ENCODE measurements around the gene ELAPOR2.

ELAPOR2 gene

GRCh38 chr7:87036985-87037384, 22.5 kb downstream of the ELAPOR2 start:
- no peak for DNase-seq
- Histone ChIP-seq H3K27me3 (no peaks in the 10 kb centered on the region), H3K9me3 (no peaks in the 10 kb centered on the region), H3K27ac (no peak overlapping the region), H3K4me3 (no peak overlapping the region), H3K36me3 (no peaks in the 10 kb centered on the region), H3K4me1 (no peaks in the 10 kb centered on the region)
- intact Hi-C loops (cut with DNase I; ENCODE audit: low total_unique reads), result no loop called here
- no peak for TF ChIP-seq CTCF (IDR thresholded peaks at IDR 0.05)

- no peaks in the 10 kb centered on the region for H3K9me3 ChIP-seq
- TF ChIP-seq CTCF (IDR thresholded peaks at IDR 0.05), result no peak
- H3K27me3 ChIP-seq, result no peaks in the 10 kb centered on the region
- DNase-seq, result no peak
- intact Hi-C loops (cut with DNase I; ENCODE audit: low total_unique reads), result no loop called here
- H3K36me3 ChIP-seq, result no peaks in the 10 kb centered on the region
- H3K4me1 ChIP-seq, result no peaks in the 10 kb centered on the region
- H3K27ac ChIP-seq, result no peak overlapping the region
- H3K4me3 ChIP-seq, result no peak overlapping the region
Observed at GRCh38 chr7:87032604-87033339, 26.7 kb downstream of the ELAPOR2 start.

- TF ChIP-seq CTCF (IDR thresholded peaks at IDR 0.05), result no peak
- no peaks in the 10 kb centered on the region for H3K36me3 ChIP-seq
- H3K4me3 ChIP-seq, result no peak overlapping the region
- no peak overlapping the region for H3K27ac ChIP-seq
- intact Hi-C loops (cut with DNase I; ENCODE audit: low total_unique reads), result no loop called here
- no peak for DNase-seq
- H3K4me1 ChIP-seq, result no peaks in the 10 kb centered on the region
- H3K9me3 ChIP-seq, result no peaks in the 10 kb centered on the region
- no peaks in the 10 kb centered on the region for H3K27me3 ChIP-seq
Observed at GRCh38 chr7:87029078-87029477, 30.4 kb downstream of the ELAPOR2 start.

GRCh38 chr7:87028636-87029035, 30.8 kb downstream of the ELAPOR2 start:
- H3K9me3 ChIP-seq, result no peaks in the 10 kb centered on the region
- no peaks in the 10 kb centered on the region for H3K4me1 ChIP-seq
- no peak for DNase-seq
- H3K27me3 ChIP-seq, result no peaks in the 10 kb centered on the region
- H3K4me3 ChIP-seq, result no peak overlapping the region
- TF ChIP-seq CTCF (IDR thresholded peaks at IDR 0.05), result no peak
- intact Hi-C loops (cut with DNase I; ENCODE audit: low total_unique reads), result no loop called here
- H3K27ac ChIP-seq, result no peak overlapping the region
- no peaks in the 10 kb centered on the region for H3K36me3 ChIP-seq

- DNase-seq, result no peak
- Histone ChIP-seq H3K36me3 (no peaks in the 10 kb centered on the region), H3K4me1 (no peaks in the 10 kb centered on the region), H3K27me3 (no peaks in the 10 kb centered on the region), H3K4me3 (no peak overlapping the region), H3K27ac (no peak overlapping the region), H3K9me3 (no peaks in the 10 kb centered on the region)
- intact Hi-C loops (cut with DNase I; ENCODE audit: low total_unique reads), result no loop called here
- TF ChIP-seq CTCF (IDR thresholded peaks at IDR 0.05), result no peak
Observed at GRCh38 chr7:87027900-87028299, 31.6 kb downstream of the ELAPOR2 start.

- Histone ChIP-seq H3K4me3 (no peak overlapping the region), H3K4me1 (no peaks in the 10 kb centered on the region), H3K36me3 (no peaks in the 10 kb centered on the region), H3K27ac (no peak overlapping the region), H3K27me3 (no peaks in the 10 kb centered on the region), H3K9me3 (no peaks in the 10 kb centered on the region)
- intact Hi-C loops (cut with DNase I; ENCODE audit: low total_unique reads), result no loop called here
- DNase-seq, result no peak
- no peak for TF ChIP-seq CTCF (IDR thresholded peaks at IDR 0.05)
Observed at GRCh38 chr7:87021285-87021684, 38.2 kb downstream of the ELAPOR2 start.
